HepG2 (cell line): ENCODE measurements around the gene STIMATE. TPM values are rescaled to one million over a fixed set of nuclear protein-coding genes. Genes with fewer than 3 reads are reported as not detected.

ENCODE experiments used
- ARHGAP35 ChIP-seq: sonication (generic); formaldehyde crosslinking; IDR thresholded peaks from 2 replicates; pipeline ENCODE4 v1.9.0; 2022; ENCODE audit warnings: mild to moderate bottlenecking, inconsistent platforms, moderate library complexity, missing genetic modification reagents, borderline replicate concordance
- SIX4 ChIP-seq: sonication (generic); formaldehyde crosslinking; IDR thresholded peaks from 2 replicates; pipeline ENCODE4 v1.4.0; 2020; ENCODE audit warnings: missing genetic modification reagents
- ZNF354B ChIP-seq: sonication (generic); formaldehyde crosslinking; IDR thresholded peaks from 2 replicates; pipeline ENCODE4 v1.8.0; 2022; ENCODE audit warnings: mild to moderate bottlenecking, missing genetic modification reagents
- polyA plus RNA-seq, 8 experiments: library from polyadenylated mRNA; depleted of rRNA in 3 of 8; stranded (reverse) in 7 of 8; unstranded in 1 of 8; fragments of >200 nt; fragmentation: Illumina TruSeq in 4 of 8; extraction: Trizol in 4 of 8; gene quantifications; 2 replicates each; pipeline versions ENCODE4 v1.2.1 to v1.2.3, GENCODE V29; 2011 to 2016; ENCODE audit warnings: low read depth in 4 of 8, missing spikeins in 1 of 8, mixed read lengths in 1 of 8; ENCODE audit not compliant: insufficient read depth in 1 of 8
- total RNA-seq, 5 experiments: library from RNA; depleted of rRNA; stranded (reverse); fragments of >200 nt; fragmentation: Illumina TruSeq; extraction: Trizol; gene quantifications; 2 replicates each; pipeline ENCODE4 v1.2.3, GENCODE V29; 2016; ENCODE audit warnings: low read depth in 1 of 5
- TF ChIP-seq, protein P1 (sequence below): sonication (generic); formaldehyde crosslinking; conservative IDR thresholded peaks from 2 replicates; pipeline ENCODE4 v1.4.0; 2020; ENCODE audit warnings: mild to moderate bottlenecking, missing genetic modification reagents, moderate library complexity
- TF ChIP-seq, protein P2 (sequence below): sonication (generic); formaldehyde crosslinking; IDR thresholded peaks from 2 replicates; pipeline ENCODE4 v1.4.0; 2020; ENCODE audit warnings: missing genetic modification reagents

Gene STIMATE
- total and polyA plus RNA-seq, 2 of the 13 experiments (the other 11 are each of a cell fraction or from before 2014, with no cell fraction given), result 5.7 to 11.7 TPM

DNA sequence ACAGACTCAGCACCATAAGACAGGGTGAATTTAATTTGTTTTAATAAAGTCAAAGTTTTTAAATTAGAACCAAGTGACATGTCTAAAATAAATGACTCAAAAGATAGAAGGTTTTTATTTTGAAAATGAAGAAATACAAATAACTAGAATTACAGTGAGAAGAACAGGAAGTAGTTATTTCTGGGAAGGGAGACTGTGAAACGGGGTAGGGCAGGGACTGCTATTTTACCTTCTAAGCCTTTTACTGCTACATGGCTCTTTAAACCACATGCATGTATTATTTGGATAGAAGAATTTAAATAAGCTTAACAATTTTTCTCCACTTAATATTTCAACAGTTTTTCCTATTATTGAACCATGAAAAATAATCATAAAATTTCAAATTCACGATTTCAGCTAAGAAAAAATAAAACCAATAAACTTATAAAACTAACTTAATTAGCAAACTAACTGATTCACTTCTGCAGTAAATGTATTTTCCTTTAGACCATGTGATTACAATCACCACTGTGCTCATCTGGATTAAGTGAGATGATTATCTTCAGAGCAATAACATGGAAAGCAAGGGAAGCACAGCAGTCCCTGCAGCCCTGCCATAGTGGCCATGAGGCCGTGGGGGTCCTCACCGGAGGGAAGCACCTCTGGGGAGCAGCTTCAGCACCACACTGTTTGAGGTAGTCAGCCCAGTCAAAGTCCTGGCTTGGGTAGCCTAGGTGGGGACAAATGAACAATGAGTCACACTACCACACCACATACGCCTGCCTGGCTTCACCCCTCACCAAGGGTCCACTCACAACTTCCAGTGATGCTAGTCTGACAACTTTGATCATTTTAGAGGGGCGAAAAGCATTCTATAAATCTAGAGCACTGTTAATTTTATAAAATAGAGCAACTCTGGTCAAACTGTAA lies 28.3 kb upstream of the STIMATE start (continued):
- TF ChIP-seq, protein P1, sequence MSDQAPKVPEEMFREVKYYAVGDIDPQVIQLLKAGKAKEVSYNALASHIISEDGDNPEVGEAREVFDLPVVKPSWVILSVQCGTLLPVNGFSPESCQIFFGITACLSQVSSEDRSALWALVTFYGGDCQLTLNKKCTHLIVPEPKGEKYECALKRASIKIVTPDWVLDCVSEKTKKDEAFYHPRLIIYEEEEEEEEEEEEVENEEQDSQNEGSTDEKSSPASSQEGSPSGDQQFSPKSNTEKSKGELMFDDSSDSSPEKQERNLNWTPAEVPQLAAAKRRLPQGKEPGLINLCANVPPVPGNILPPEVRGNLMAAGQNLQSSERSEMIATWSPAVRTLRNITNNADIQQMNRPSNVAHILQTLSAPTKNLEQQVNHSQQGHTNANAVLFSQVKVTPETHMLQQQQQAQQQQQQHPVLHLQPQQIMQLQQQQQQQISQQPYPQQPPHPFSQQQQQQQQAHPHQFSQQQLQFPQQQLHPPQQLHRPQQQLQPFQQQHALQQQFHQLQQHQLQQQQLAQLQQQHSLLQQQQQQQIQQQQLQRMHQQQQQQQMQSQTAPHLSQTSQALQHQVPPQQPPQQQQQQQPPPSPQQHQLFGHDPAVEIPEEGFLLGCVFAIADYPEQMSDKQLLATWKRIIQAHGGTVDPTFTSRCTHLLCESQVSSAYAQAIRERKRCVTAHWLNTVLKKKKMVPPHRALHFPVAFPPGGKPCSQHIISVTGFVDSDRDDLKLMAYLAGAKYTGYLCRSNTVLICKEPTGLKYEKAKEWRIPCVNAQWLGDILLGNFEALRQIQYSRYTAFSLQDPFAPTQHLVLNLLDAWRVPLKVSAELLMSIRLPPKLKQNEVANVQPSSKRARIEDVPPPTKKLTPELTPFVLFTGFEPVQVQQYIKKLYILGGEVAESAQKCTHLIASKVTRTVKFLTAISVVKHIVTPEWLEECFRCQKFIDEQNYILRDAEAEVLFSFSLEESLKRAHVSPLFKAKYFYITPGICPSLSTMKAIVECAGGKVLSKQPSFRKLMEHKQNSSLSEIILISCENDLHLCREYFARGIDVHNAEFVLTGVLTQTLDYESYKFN, result no peak
- TF ChIP-seq SIX4, result no peak
- TF ChIP-seq ARHGAP35, result no peak
- TF ChIP-seq, protein P2, sequence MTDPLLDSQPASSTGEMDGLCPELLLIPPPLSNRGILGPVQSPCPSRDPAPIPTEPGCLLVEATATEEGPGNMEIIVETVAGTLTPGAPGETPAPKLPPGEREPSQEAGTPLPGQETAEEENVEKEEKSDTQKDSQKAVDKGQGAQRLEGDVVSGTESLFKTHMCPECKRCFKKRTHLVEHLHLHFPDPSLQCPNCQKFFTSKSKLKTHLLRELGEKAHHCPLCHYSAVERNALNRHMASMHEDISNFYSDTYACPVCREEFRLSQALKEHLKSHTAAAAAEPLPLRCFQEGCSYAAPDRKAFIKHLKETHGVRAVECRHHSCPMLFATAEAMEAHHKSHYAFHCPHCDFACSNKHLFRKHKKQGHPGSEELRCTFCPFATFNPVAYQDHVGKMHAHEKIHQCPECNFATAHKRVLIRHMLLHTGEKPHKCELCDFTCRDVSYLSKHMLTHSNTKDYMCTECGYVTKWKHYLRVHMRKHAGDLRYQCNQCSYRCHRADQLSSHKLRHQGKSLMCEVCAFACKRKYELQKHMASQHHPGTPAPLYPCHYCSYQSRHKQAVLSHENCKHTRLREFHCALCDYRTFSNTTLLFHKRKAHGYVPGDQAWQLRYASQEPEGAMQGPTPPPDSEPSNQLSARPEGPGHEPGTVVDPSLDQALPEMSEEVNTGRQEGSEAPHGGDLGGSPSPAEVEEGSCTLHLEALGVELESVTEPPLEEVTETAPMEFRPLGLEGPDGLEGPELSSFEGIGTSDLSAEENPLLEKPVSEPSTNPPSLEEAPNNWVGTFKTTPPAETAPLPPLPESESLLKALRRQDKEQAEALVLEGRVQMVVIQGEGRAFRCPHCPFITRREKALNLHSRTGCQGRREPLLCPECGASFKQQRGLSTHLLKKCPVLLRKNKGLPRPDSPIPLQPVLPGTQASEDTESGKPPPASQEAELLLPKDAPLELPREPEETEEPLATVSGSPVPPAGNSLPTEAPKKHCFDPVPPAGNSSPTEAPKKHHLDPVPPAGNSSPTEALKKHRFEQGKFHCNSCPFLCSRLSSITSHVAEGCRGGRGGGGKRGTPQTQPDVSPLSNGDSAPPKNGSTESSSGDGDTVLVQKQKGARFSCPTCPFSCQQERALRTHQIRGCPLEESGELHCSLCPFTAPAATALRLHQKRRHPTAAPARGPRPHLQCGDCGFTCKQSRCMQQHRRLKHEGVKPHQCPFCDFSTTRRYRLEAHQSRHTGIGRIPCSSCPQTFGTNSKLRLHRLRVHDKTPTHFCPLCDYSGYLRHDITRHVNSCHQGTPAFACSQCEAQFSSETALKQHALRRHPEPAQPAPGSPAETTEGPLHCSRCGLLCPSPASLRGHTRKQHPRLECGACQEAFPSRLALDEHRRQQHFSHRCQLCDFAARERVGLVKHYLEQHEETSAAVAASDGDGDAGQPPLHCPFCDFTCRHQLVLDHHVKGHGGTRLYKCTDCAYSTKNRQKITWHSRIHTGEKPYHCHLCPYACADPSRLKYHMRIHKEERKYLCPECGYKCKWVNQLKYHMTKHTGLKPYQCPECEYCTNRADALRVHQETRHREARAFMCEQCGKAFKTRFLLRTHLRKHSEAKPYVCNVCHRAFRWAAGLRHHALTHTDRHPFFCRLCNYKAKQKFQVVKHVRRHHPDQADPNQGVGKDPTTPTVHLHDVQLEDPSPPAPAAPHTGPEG (CRISPR knock-in tag), result no peak
- no peak for TF ChIP-seq ZNF354B
